PC-3 (cell line): Measurements from ENCODE around the gene TIMP2. TPM values are rescaled to one million over a fixed set of nuclear protein-coding genes. Genes with fewer than 3 reads are reported as not detected.

Experiments
- ATAC-seq: fragments of 200-7000 bp; cut with Tn5 transposase; 2 replicates; pipeline ENCODE4 v1.9.1; 2020; ENCODE audit warnings: mild to moderate bottlenecking, moderate library complexity
- BruUV-seq: library from RNA; stranded (reverse); fragments of 400-500 nt; replicated peaks from 2 replicates; lab custom pipeline; 2021; lab: Mats Ljungman, UMichigan
- CTCF ChIA-PET: fragments of 300-600 bp; sonication (Branson Sonifier 250); formaldehyde crosslinking; loops from one replicate; lab custom pipeline; 2022; ENCODE audit warnings: antibody characterized with exemption; lab: Charles Lee
- POLR2A ChIA-PET: fragments of 300-600 bp; sonication (Branson Sonifier 250); formaldehyde crosslinking; loops from one replicate; lab custom pipeline; 2022; ENCODE audit warnings: antibody characterized with exemption; ENCODE audit not compliant: unreplicated experiment; lab: Charles Lee
- DNase-seq: peaks from one replicate; pipeline ENCODE4 v3.0.0-alpha.2; 2015
- H2AFZ ChIP-seq: fragments of 300-600 bp; sonication (generic); 2 replicates; pipeline ENCODE4 v1.6.0; 2016; ENCODE audit warnings: antibody characterized with exemption, low read length
- H3F3A ChIP-seq: fragments of 300-600 bp; sonication (generic); one replicate; pipeline ENCODE4 v1.6.0; 2017; ENCODE audit warnings: antibody characterized with exemption, low read length, control low read depth, mild to moderate bottlenecking; ENCODE audit not compliant: unreplicated experiment
- H3K27ac ChIP-seq: fragments of 300-600 bp; sonication (generic); 2 replicates; pipeline ENCODE4 v1.5.1; 2016; ENCODE audit warnings: mild to moderate bottlenecking, low read length
- H3K27me3 ChIP-seq: fragments of 300-600 bp; sonication (generic); 2 replicates; pipeline ENCODE4 v1.6.1; 2016; ENCODE audit warnings: low read length, mixed read lengths
- H3K36me3 ChIP-seq: fragments of 300-600 bp; sonication (generic); 2 replicates; pipeline ENCODE4 v1.6.1; 2016; ENCODE audit warnings: low read depth, mixed run types, low read length, mixed read lengths
- H3K4me1 ChIP-seq: fragments of 300-600 bp; sonication (generic); 2 replicates; pipeline ENCODE4 v1.5.1; 2016; ENCODE audit warnings: low read length; ENCODE audit not compliant: insufficient read depth
- H3K4me2 ChIP-seq: fragments of 300-600 bp; sonication (generic); 2 replicates; pipeline ENCODE4 v1.6.0; 2016; ENCODE audit warnings: low read length
- H3K4me3 ChIP-seq: fragments of 300-600 bp; sonication (generic); 2 replicates; pipeline ENCODE4 v1.5.1; 2016; ENCODE audit warnings: mild to moderate bottlenecking, low read length, mixed read lengths
- H3K79me2 ChIP-seq: fragments of 300-600 bp; sonication (generic); 2 replicates; pipeline ENCODE4 v1.6.1; 2017; ENCODE audit warnings: low read length, mixed read lengths
- H3K9ac ChIP-seq: fragments of 300-600 bp; sonication (generic); 2 replicates; pipeline ENCODE4 v1.6.0; 2016; ENCODE audit warnings: mild to moderate bottlenecking, low read length
- H3K9me2 ChIP-seq: fragments of 300-600 bp; sonication (generic); replicated peaks from 2 replicates; pipeline ENCODE4 v1.6.1; 2016; ENCODE audit warnings: mixed run types, low read length, mixed read lengths
- H3K9me3 ChIP-seq: fragments of 300-600 bp; sonication (generic); 2 replicates; pipeline ENCODE4 v1.6.1; 2016; ENCODE audit warnings: low read length, mixed read lengths
- H4K20me1 ChIP-seq: fragments of 300-600 bp; sonication (generic); 2 replicates; pipeline ENCODE4 v1.6.1; 2016; ENCODE audit warnings: low read length, mixed read lengths
- EZH2 ChIP-seq: fragments of 300-600 bp; sonication (generic); IDR thresholded peaks from one replicate; pipeline ENCODE4 v1.6.1; 2017; ENCODE audit warnings: antibody characterized with exemption, mild to moderate bottlenecking, low read length; ENCODE audit not compliant: unreplicated experiment
- EZH2phosphoT487 ChIP-seq: fragments of 300-600 bp; sonication (generic); IDR thresholded peaks from 2 replicates; pipeline ENCODE4 v1.6.1; 2018; ENCODE audit warnings: mild to moderate bottlenecking, antibody characterized with exemption, low read length, borderline replicate concordance
- intact Hi-C: fragments of 100-400 bp; cut with micrococcal nuclease; formaldehyde crosslinking; loops from 2 replicates; pipeline ENCODE4 v1.9.0; 2023
- total RNA-seq: library from RNA; depleted of rRNA; stranded (reverse); fragments of >200 nt; gene quantifications from 2 replicates; pipeline ENCODE4 v1.2.3, GENCODE V29; 2014
- TF ChIP-seq, protein P1 (sequence below): fragments of 300-600 bp; sonication (generic); conservative IDR thresholded peaks from 2 replicates; pipeline ENCODE4 v1.5.1; 2017; ENCODE audit warnings: antibody characterized with exemption, low read depth, mild to moderate bottlenecking, low read length

Gene TIMP2
- total RNA-seq, 1 experiment from 2014 or later: 60.1 TPM

DNA sequence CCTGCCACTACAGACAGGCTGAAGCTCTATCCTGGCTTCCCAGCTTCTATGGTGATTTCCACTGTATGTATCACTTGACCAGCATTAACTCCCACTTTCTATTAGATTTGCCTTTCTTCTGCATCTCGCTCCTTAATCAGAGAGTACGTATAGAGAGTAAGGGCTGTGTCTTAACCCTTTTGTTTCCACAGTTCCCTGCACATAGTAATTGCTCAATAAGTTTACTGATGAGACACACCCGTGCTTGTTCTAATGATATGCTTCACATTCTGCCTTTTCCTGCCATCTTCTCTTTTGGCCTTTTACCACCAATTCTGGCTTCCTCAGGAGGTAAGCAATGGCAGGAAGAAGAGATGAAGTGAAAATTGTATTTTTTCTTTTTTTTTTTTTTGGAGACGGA, 64.0 kb downstream of the TIMP2 start:
- Histone ChIP-seq H3K4me3 (no peak overlapping the region), H3K27ac (peak overlapping the region; percentile 92), H4K20me1 (no peaks in the 10 kb centered on the region), H3K9me2 (no peaks in the 10 kb centered on the region), H3K36me3 (peaks cover 2% of the 10 kb centered on the region; the same call in 1 of the 2 replicates), H3K27me3 (no peaks in the 10 kb centered on the region), H3K9ac (peak overlapping the region; percentile 73), H3K79me2 (no peaks in the 10 kb centered on the region), H3K4me1 (peaks cover 23% of the 10 kb centered on the region), H2AFZ (no peak overlapping the region), H3K4me2 (peak overlapping the region; percentile 58; the same call in 1 of the 2 replicates), H3F3A (peaks cover 8% of the 10 kb centered on the region), H3K9me3 (no peaks in the 10 kb centered on the region)
- POLR2A ChIA-PET: no interaction called here
- TF ChIP-seq EZH2phosphoT487: no peak
- no peak for TF ChIP-seq EZH2
- TF ChIP-seq, protein P1, sequence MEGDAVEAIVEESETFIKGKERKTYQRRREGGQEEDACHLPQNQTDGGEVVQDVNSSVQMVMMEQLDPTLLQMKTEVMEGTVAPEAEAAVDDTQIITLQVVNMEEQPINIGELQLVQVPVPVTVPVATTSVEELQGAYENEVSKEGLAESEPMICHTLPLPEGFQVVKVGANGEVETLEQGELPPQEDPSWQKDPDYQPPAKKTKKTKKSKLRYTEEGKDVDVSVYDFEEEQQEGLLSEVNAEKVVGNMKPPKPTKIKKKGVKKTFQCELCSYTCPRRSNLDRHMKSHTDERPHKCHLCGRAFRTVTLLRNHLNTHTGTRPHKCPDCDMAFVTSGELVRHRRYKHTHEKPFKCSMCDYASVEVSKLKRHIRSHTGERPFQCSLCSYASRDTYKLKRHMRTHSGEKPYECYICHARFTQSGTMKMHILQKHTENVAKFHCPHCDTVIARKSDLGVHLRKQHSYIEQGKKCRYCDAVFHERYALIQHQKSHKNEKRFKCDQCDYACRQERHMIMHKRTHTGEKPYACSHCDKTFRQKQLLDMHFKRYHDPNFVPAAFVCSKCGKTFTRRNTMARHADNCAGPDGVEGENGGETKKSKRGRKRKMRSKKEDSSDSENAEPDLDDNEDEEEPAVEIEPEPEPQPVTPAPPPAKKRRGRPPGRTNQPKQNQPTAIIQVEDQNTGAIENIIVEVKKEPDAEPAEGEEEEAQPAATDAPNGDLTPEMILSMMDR: no peak
- intact Hi-C loops: no loop called here
- CTCF ChIA-PET: interaction anchor here (1.0 kb wide), 1 partner anchor 9 kb away, joined by 4 read pairs; no protein-coding TSS in a partner anchor
- no TSS peak for BruUV-seq
- ATAC-seq (no peak), DNase-seq (no peak)

DNA sequence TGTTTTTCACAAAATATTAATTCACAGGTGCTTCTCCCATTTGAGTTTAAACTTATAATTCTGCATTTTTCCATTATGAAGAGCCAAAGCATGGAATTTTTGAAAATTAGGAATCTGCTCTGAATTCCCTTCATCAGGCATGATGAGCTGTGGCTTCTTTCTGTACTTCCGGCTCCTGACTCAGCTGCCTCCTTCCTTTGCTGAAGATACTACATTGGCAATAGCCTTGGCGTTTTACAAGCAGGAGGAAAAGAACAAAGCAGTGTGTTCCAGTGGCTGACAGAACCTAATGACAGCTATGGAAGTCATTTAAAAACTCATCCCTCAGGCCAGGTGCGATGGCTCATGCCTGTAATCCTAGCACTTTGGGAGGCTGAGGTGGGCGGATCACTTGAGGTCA, 66.1 kb downstream of the TIMP2 start:
- Histone ChIP-seq H2AFZ (no peak overlapping the region), H3K9ac (no peak overlapping the region), H3K4me1 (peaks cover 19% of the 10 kb centered on the region), H4K20me1 (no peaks in the 10 kb centered on the region), H3K79me2 (no peaks in the 10 kb centered on the region), H3F3A (peaks cover 8% of the 10 kb centered on the region), H3K27ac (no peak overlapping the region), H3K36me3 (peaks cover 5% of the 10 kb centered on the region), H3K9me2 (no peaks in the 10 kb centered on the region), H3K4me2 (no peak overlapping the region), H3K9me3 (no peaks in the 10 kb centered on the region), H3K4me3 (no peak overlapping the region), H3K27me3 (no peaks in the 10 kb centered on the region)
- ATAC-seq (no peak), DNase-seq (no peak)
- intact Hi-C loops: no loop called here
- no peak for TF ChIP-seq EZH2phosphoT487
- TF ChIP-seq EZH2: no peak
- TF ChIP-seq, protein P1: no peak
- POLR2A ChIA-PET: no interaction called here
- CTCF ChIA-PET: no interaction called here
- BruUV-seq: no TSS peak

DNA sequence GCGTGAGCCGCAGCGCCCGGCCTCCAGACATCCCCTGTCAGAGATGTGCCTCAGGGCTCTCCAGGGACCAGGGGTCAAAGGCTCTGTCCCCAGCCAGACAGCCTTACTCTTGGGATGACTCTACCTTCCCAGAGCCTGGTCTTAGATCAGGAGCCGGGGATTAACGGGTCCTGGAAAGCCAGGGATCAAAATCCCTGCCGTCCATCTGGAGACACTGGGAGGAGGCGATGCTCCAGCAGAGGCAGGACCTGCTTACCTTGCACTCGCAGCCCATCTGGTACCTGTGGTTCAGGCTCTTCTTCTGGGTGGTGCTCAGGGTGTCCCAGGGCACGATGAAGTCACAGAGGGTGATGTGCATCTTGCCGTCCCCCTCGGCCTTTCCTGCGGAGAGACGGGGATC, 67.9 kb downstream of the TIMP2 start:
- ATAC-seq (no peak), DNase-seq (no peak)
- Histone ChIP-seq H2AFZ (no peak overlapping the region), H3K27ac (no peak overlapping the region), H4K20me1 (no peaks in the 10 kb centered on the region), H3K27me3 (no peaks in the 10 kb centered on the region), H3K4me3 (no peak overlapping the region), H3K9ac (no peak overlapping the region), H3K36me3 (peaks cover 3% of the 10 kb centered on the region; the same call in 1 of the 2 replicates), H3K79me2 (no peaks in the 10 kb centered on the region), H3K4me2 (no peak overlapping the region), H3F3A (peaks cover 3% of the 10 kb centered on the region), H3K9me2 (no peaks in the 10 kb centered on the region), H3K9me3 (no peaks in the 10 kb centered on the region), H3K4me1 (peaks cover 12% of the 10 kb centered on the region)
- no TSS peak for BruUV-seq
- intact Hi-C loops: no loop called here
- CTCF ChIA-PET: no interaction called here
- POLR2A ChIA-PET: no interaction called here
- TF ChIP-seq EZH2phosphoT487 (no peak), EZH2 (no peak)
- TF ChIP-seq, protein P1: no peak
